ENCODE results near the gene TENT5C. TPM values are rescaled to one million over a fixed set of nuclear protein-coding genes. Genes with fewer than 3 reads are reported as not detected.

The TENT5C gene
- polyA plus RNA-seq, 1 donor (not counting 4 experiments of a cell fraction or from before 2014, with no cell fraction given) = 0.13 TPM

DNA sequence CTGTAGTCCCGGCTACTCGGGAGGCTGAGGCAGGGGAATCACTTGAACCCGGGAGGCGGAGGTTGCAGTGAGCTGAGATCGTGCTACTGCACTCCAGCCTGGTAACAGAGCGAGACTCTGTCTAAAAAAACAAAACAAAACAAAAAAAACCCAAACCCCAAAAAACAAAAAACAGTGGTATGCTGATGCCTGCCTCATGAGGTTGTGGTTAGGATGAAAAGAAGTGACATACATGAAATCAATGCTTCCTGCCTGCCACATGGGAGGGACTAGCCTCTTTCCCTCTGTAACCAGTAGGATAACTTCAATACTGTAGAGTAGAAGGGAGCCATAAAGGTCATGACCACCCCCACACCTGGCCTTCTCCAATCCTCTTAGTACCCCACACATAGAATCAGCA is 55.2 kb downstream of the TENT5C start:
- H3K4me2 ChIP-seq (ENCODE audit: control insufficient read depth, extremely low read depth, insufficient read depth, low read depth, low read length) = no peak overlapping the region
- H3K36me3 ChIP-seq (ENCODE audit: control insufficient read depth in 2 of 2, extremely low read depth in 1 of 2, insufficient read depth in 2 of 2, low read length in 2 of 2) = no peaks in the 10 kb centered on the region
- dilution Hi-C loops (cut with MboI; ENCODE audit: extremely low pct_ligation_motif_present, low sequenced_read_pairs) = no loop called here
- no peaks in the 10 kb centered on the region for H3K27me3 ChIP-seq (ENCODE audit: control insufficient read depth, extremely low read depth, insufficient read depth, low read length)
- TF ChIP-seq, protein P1, sequence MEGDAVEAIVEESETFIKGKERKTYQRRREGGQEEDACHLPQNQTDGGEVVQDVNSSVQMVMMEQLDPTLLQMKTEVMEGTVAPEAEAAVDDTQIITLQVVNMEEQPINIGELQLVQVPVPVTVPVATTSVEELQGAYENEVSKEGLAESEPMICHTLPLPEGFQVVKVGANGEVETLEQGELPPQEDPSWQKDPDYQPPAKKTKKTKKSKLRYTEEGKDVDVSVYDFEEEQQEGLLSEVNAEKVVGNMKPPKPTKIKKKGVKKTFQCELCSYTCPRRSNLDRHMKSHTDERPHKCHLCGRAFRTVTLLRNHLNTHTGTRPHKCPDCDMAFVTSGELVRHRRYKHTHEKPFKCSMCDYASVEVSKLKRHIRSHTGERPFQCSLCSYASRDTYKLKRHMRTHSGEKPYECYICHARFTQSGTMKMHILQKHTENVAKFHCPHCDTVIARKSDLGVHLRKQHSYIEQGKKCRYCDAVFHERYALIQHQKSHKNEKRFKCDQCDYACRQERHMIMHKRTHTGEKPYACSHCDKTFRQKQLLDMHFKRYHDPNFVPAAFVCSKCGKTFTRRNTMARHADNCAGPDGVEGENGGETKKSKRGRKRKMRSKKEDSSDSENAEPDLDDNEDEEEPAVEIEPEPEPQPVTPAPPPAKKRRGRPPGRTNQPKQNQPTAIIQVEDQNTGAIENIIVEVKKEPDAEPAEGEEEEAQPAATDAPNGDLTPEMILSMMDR (optimal IDR thresholded peaks at IDR 0.05 in 1 of 3, IDR thresholded peaks at IDR 0.05 in 1 of 3, conservative IDR thresholded peaks at IDR 0.05 in 1 of 3; ENCODE audit: extremely low read depth in 1 of 3, insufficient read depth in 2 of 3, low read length in 3 of 3) = no peak
- no peak for TF ChIP-seq EZH2 (IDR thresholded peaks at IDR 0.05; ENCODE audit: low read length)
- H3K4me1 ChIP-seq (ENCODE audit: control insufficient read depth, extremely low read depth, insufficient read depth, low read length) = peaks cover 14% of the 10 kb centered on the region
- no peaks in the 10 kb centered on the region for H3K9me3 ChIP-seq (ENCODE audit: control insufficient read depth, low read depth, low read length)
- H3K4me3 ChIP-seq (ENCODE audit: control insufficient read depth in 2 of 3, extremely low read depth in 1 of 3, insufficient read depth in 2 of 3, low read depth in 1 of 3, low read length in 3 of 3) = no peak overlapping the region
- no peaks in the 10 kb centered on the region for H4K20me1 ChIP-seq (ENCODE audit: control insufficient read depth, extremely low read depth, insufficient read depth, low read length)
- H3K9me1 ChIP-seq (ENCODE audit: control insufficient read depth, extremely low read depth, insufficient read depth, low read length) = no peaks in the 10 kb centered on the region
- DNase-seq (ENCODE audit: low read depth, low spot score) (no peak), FAIRE-seq (no peak)
- no peak overlapping the region for H3K27ac ChIP-seq (ENCODE audit: control insufficient read depth, insufficient read depth, low read length)
- H3K9ac ChIP-seq (ENCODE audit: control insufficient read depth, extremely low read depth, insufficient read depth, low read length) = no peak overlapping the region
- H3K79me2 ChIP-seq (ENCODE audit: control insufficient read depth, insufficient read depth, low read length) = no peaks in the 10 kb centered on the region
- H2AFZ ChIP-seq (ENCODE audit: control insufficient read depth, low read length) = no peak overlapping the region

GRCh38 chr1:117662667-117663066 is 56.8 kb downstream of the TENT5C start:
- H3K36me3 ChIP-seq (ENCODE audit: control insufficient read depth in 2 of 2, extremely low read depth in 1 of 2, insufficient read depth in 2 of 2, low read length in 2 of 2) = no peaks in the 10 kb centered on the region
- dilution Hi-C loops (cut with MboI; ENCODE audit: extremely low pct_ligation_motif_present, low sequenced_read_pairs) = no loop called here
- H3K9ac ChIP-seq (ENCODE audit: control insufficient read depth, extremely low read depth, insufficient read depth, low read length) = no peak overlapping the region
- H3K4me2 ChIP-seq (ENCODE audit: control insufficient read depth, extremely low read depth, insufficient read depth, low read depth, low read length) = no peak overlapping the region
- no peaks in the 10 kb centered on the region for H3K4me1 ChIP-seq (ENCODE audit: control insufficient read depth, extremely low read depth, insufficient read depth, low read length)
- H3K9me1 ChIP-seq (ENCODE audit: control insufficient read depth, extremely low read depth, insufficient read depth, low read length) = no peaks in the 10 kb centered on the region
- no peak overlapping the region for H2AFZ ChIP-seq (ENCODE audit: control insufficient read depth, low read length)
- TF ChIP-seq, protein P1 (optimal IDR thresholded peaks at IDR 0.05 in 1 of 3, IDR thresholded peaks at IDR 0.05 in 1 of 3, conservative IDR thresholded peaks at IDR 0.05 in 1 of 3; ENCODE audit: extremely low read depth in 1 of 3, insufficient read depth in 2 of 3, low read length in 3 of 3) = no peak
- no peak for TF ChIP-seq EZH2 (IDR thresholded peaks at IDR 0.05; ENCODE audit: low read length)
- DNase-seq (ENCODE audit: low read depth, low spot score) (no peak), FAIRE-seq (no peak)
- H3K9me3 ChIP-seq (ENCODE audit: control insufficient read depth, low read depth, low read length) = no peaks in the 10 kb centered on the region
- H3K79me2 ChIP-seq (ENCODE audit: control insufficient read depth, insufficient read depth, low read length) = no peaks in the 10 kb centered on the region
- no peaks in the 10 kb centered on the region for H3K27me3 ChIP-seq (ENCODE audit: control insufficient read depth, extremely low read depth, insufficient read depth, low read length)
- H3K4me3 ChIP-seq (ENCODE audit: control insufficient read depth in 2 of 3, extremely low read depth in 1 of 3, insufficient read depth in 2 of 3, low read depth in 1 of 3, low read length in 3 of 3) = no peak overlapping the region
- H4K20me1 ChIP-seq (ENCODE audit: control insufficient read depth, extremely low read depth, insufficient read depth, low read length) = no peaks in the 10 kb centered on the region
- H3K27ac ChIP-seq (ENCODE audit: control insufficient read depth, insufficient read depth, low read length) = no peak overlapping the region
